GM23248 (cell line): ENCODE measurements around the gene RAB28. TPM values are rescaled to one million over a fixed set of nuclear protein-coding genes. Genes with fewer than 3 reads are reported as not detected.

Source experiments
- DNase-seq: peaks from one replicate; pipeline ENCODE4 v3.0.0-alpha.2; 2015
- H2AFZ ChIP-seq: fragments of 200-600 bp; sonication (generic); 2 replicates; pipeline ENCODE4 v1.6.1; 2016; ENCODE audit warnings: antibody characterized with exemption
- H3F3A ChIP-seq: fragments of 200-600 bp; sonication (generic); 2 replicates; pipeline ENCODE4 v1.6.1; 2016; ENCODE audit warnings: mild to moderate bottlenecking, antibody characterized with exemption, mixed run types; ENCODE audit not compliant: insufficient read depth
- H3K27ac ChIP-seq: fragments of 200-600 bp; sonication (generic); 2 replicates; pipeline ENCODE4 v1.5.1; 2016; ENCODE audit warnings: mild to moderate bottlenecking
- H3K27me3 ChIP-seq: fragments of 200-600 bp; sonication (generic); replicated peaks from 2 replicates; pipeline ENCODE4 v1.6.1; 2016; ENCODE audit warnings: mild to moderate bottlenecking; ENCODE audit not compliant: insufficient read depth
- H3K36me3 ChIP-seq: fragments of 200-600 bp; sonication (generic); 2 replicates; pipeline ENCODE4 v1.6.1; 2016; ENCODE audit warnings: low read depth, mild to moderate bottlenecking
- H3K4me1 ChIP-seq: fragments of 200-600 bp; sonication (generic); 2 replicates; pipeline ENCODE4 v1.6.1; 2016; ENCODE audit warnings: mild to moderate bottlenecking; ENCODE audit not compliant: insufficient read depth
- H3K4me2 ChIP-seq: fragments of 200-600 bp; sonication (generic); one replicate; pipeline ENCODE4 v1.6.1; 2016; ENCODE audit warnings: mild to moderate bottlenecking; ENCODE audit not compliant: unreplicated experiment
- H3K4me3 ChIP-seq: fragments of 200-600 bp; sonication (generic); 2 replicates; pipeline ENCODE4 v1.5.1; 2016; ENCODE audit warnings: mild to moderate bottlenecking
- H3K79me2 ChIP-seq: fragments of 200-600 bp; sonication (generic); 2 replicates; pipeline ENCODE4 v1.6.1; 2016; ENCODE audit warnings: mild to moderate bottlenecking; ENCODE audit not compliant: insufficient read depth
- H3K9ac ChIP-seq: fragments of 200-600 bp; sonication (generic); 2 replicates; pipeline ENCODE4 v1.6.1; 2016; ENCODE audit warnings: mild to moderate bottlenecking
- H3K9me2 ChIP-seq: fragments of 200-600 bp; sonication (generic); 2 replicates; pipeline ENCODE4 v1.6.1; 2016; ENCODE audit warnings: mixed run types, mild to moderate bottlenecking, moderate library complexity; ENCODE audit not compliant: insufficient read depth
- H3K9me3 ChIP-seq: fragments of 200-600 bp; sonication (generic); one replicate; pipeline ENCODE4 v1.6.1; 2017; ENCODE audit warnings: low read depth
- H4K20me1 ChIP-seq: fragments of 200-600 bp; sonication (generic); 2 replicates; pipeline ENCODE4 v1.6.0; 2016; ENCODE audit not compliant: insufficient read depth
- EZH2 ChIP-seq: fragments of 200-600 bp; sonication (generic); IDR thresholded peaks from 2 replicates; pipeline ENCODE4 v1.6.1; 2018; ENCODE audit warnings: antibody characterized with exemption, mild to moderate bottlenecking; ENCODE audit not compliant: insufficient read depth, poor library complexity, severe bottlenecking
- EZH2phosphoT487 ChIP-seq: fragments of 200-600 bp; sonication (generic); IDR thresholded peaks from 2 replicates; pipeline ENCODE4 v1.6.1; 2018; ENCODE audit warnings: antibody characterized with exemption, moderate library complexity, mild to moderate bottlenecking, low read depth; ENCODE audit not compliant: insufficient read depth
- WGBS, 2 experiments: methylation state at CpG; one replicate each; pipeline ENCODE4 v1.1.6; 2015 to 2017; ENCODE audit warnings: low lambda C conversion rate in 2 of 2, low coverage in 1 of 2; ENCODE audit errors: missing lambda C conversion rate in 2 of 2; 5-methylcytosine and 5-hydroxymethylcytosine counted together
- in situ Hi-C: fragments of 300-500 bp; cut with MboI; formaldehyde crosslinking; loops from 2 replicates; pipeline ENCODE4 v1.15.0; 2020
- polyA plus RNA-seq: library from polyadenylated mRNA; unstranded; fragments of >200 nt; fragmentation: Nextera tagmentation; extraction: Ambion mirVana; gene quantifications from 2 replicates; pipeline ENCODE4 v1.2.1, GENCODE V29; 2016
- total RNA-seq: library from RNA; depleted of rRNA; stranded (reverse); fragments of >200 nt; shearing (Covaris generic); gene quantifications from 2 replicates; pipeline ENCODE4 v1.2.3, GENCODE V29; 2014

RAB28 gene
- total and polyA plus RNA-seq, 2 experiments from 2014 or later: 18.9 to 26.5 TPM

DNA sequence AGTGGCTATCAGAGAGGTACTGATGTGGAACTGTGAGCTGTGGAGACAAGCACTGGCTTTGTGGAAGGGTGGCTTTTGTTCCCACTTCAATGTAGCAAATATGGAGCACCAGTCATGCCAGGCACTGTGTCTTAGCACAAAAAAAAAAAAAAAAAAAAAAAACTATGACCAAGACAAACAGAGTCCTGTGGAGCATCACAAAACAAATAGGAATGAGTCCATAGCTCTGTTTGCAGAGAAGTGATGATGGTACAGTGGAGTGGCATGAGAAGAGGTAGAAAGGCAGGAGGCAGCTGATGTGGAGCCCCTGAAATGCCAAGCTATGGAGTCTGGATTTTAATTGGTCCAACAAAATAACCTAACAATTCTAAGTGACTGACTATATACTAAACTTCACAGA, 116.9 kb downstream of the RAB28 start:
- in situ Hi-C loops: no loop called here

GRCh38 chr4:13365195-13365594, 118.9 kb downstream of the RAB28 start:
- Histone ChIP-seq H4K20me1 (no peaks in the 10 kb centered on the region), H3K27ac (no peak overlapping the region), H3K27me3 (no peaks in the 10 kb centered on the region), H3K9me3 (no peaks in the 10 kb centered on the region), H3K4me2 (no peak overlapping the region), H3K4me1 (no peaks in the 10 kb centered on the region), H3K9ac (no peak overlapping the region), H3K9me2 (no peaks in the 10 kb centered on the region), H3K79me2 (no peaks in the 10 kb centered on the region), H3K4me3 (no peak overlapping the region), H3F3A (no peaks in the 10 kb centered on the region), H3K36me3 (no peaks in the 10 kb centered on the region), H2AFZ (no peak overlapping the region)
- no peak for DNase-seq
- 99 to 100% methylated on average over 3 of the region's 3 CpGs for WGBS, 2 experiments
- in situ Hi-C loops: no loop called here
- TF ChIP-seq EZH2phosphoT487: no peak
- TF ChIP-seq EZH2: no peak

More for the DNA sequence above, 116.9 kb downstream of the RAB28 start:
- H2AFZ ChIP-seq: no peak overlapping the region
- H3K79me2 ChIP-seq: no peaks in the 10 kb centered on the region
- no peaks in the 10 kb centered on the region for H3K27me3 ChIP-seq
- no peaks in the 10 kb centered on the region for H3K36me3 ChIP-seq
- no peak overlapping the region for H3K4me2 ChIP-seq
- H3K27ac ChIP-seq: no peak overlapping the region
- H4K20me1 ChIP-seq: no peaks in the 10 kb centered on the region
- H3K9ac ChIP-seq: no peak overlapping the region
- no peaks in the 10 kb centered on the region for H3K4me1 ChIP-seq
- no peaks in the 10 kb centered on the region for H3K9me3 ChIP-seq
- no peak for TF ChIP-seq EZH2
- TF ChIP-seq EZH2phosphoT487: no peak
- no peaks in the 10 kb centered on the region for H3F3A ChIP-seq
- no peaks in the 10 kb centered on the region for H3K9me2 ChIP-seq
- no peak overlapping the region for H3K4me3 ChIP-seq
- no peak for DNase-seq

GRCh38 chr4:13364653-13365052, 119.5 kb downstream of the RAB28 start:
- H3K27me3 ChIP-seq: no peaks in the 10 kb centered on the region
- no peak overlapping the region for H3K27ac ChIP-seq
- no peaks in the 10 kb centered on the region for H3K36me3 ChIP-seq
- H3K4me3 ChIP-seq: no peak overlapping the region
- no peaks in the 10 kb centered on the region for H3F3A ChIP-seq
- 97 to 98% methylated on average over 6 of the region's 6 CpGs for WGBS, 2 experiments
- no peaks in the 10 kb centered on the region for H3K79me2 ChIP-seq
- no peak overlapping the region for H3K9ac ChIP-seq
- H3K9me3 ChIP-seq: no peaks in the 10 kb centered on the region
- no peaks in the 10 kb centered on the region for H3K9me2 ChIP-seq
- no peak for TF ChIP-seq EZH2
- no peak for TF ChIP-seq EZH2phosphoT487
- H3K4me1 ChIP-seq: no peaks in the 10 kb centered on the region
- H2AFZ ChIP-seq: no peak overlapping the region
- DNase-seq: no peak
- in situ Hi-C loops: no loop called here
- H3K4me2 ChIP-seq: no peak overlapping the region
- no peaks in the 10 kb centered on the region for H4K20me1 ChIP-seq

DNA sequence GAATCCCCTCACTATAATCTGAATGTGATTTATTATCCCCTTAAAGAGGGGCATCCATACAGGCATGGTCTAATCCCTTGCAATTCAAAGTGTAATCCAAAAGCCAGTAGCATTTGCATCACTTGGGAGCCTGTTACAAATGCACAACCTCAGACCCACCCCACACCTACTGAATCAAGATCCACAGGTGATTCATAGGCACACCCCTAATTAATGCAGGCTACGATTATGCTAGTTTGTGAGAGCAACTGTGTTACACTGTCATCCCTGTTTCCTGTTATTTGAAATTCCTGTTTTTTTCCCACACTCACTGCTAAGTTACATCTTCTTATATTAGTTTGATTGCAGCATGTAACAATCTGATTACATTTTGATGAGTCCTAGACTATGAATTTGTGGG, 120.0 kb downstream of the RAB28 start:
- 93 to 100% methylated on average over 1 of the region's 1 CpG for WGBS, 2 experiments

GRCh38 chr4:13359809-13360208, 124.3 kb downstream of the RAB28 start:
- H3K27me3 ChIP-seq: no peaks in the 10 kb centered on the region
- no peak overlapping the region for H3K4me2 ChIP-seq
- H3K9me3 ChIP-seq: no peaks in the 10 kb centered on the region
- no peak overlapping the region for H3K4me3 ChIP-seq
- H2AFZ ChIP-seq: no peak overlapping the region
- WGBS, 2 experiments: 100% methylated on average over 1 of the region's 1 CpG
- TF ChIP-seq EZH2 (no peak), EZH2phosphoT487 (no peak)
- DNase-seq: no peak
- no peaks in the 10 kb centered on the region for H4K20me1 ChIP-seq
- no peaks in the 10 kb centered on the region for H3K79me2 ChIP-seq
- H3K36me3 ChIP-seq: no peaks in the 10 kb centered on the region
- no peak overlapping the region for H3K9ac ChIP-seq
- in situ Hi-C loops: no loop called here
- H3K27ac ChIP-seq: no peak overlapping the region
- no peaks in the 10 kb centered on the region for H3F3A ChIP-seq
- H3K9me2 ChIP-seq: no peaks in the 10 kb centered on the region
- no peaks in the 10 kb centered on the region for H3K4me1 ChIP-seq

More for the DNA sequence above, 120.0 kb downstream of the RAB28 start:
- Histone ChIP-seq H3K27ac (no peak overlapping the region), H3K36me3 (no peaks in the 10 kb centered on the region), H4K20me1 (no peaks in the 10 kb centered on the region), H3K4me3 (no peak overlapping the region), H3K79me2 (no peaks in the 10 kb centered on the region), H3K4me2 (no peak overlapping the region), H3F3A (no peaks in the 10 kb centered on the region), H3K9me3 (no peaks in the 10 kb centered on the region), H3K9ac (no peak overlapping the region), H3K9me2 (no peaks in the 10 kb centered on the region), H3K4me1 (no peaks in the 10 kb centered on the region), H2AFZ (no peak overlapping the region), H3K27me3 (no peaks in the 10 kb centered on the region)
- DNase-seq: no peak
- TF ChIP-seq EZH2phosphoT487: no peak
- no peak for TF ChIP-seq EZH2
- in situ Hi-C loops: no loop called here
